ENCODE measurements around the gene TIE1. TPM values are rescaled to one million over a fixed set of nuclear protein-coding genes. Genes with fewer than 3 reads are reported as not detected.

The TIE1 gene
- total RNA-seq (2014; rRNA removed; shearing (Covaris generic)) (not detected in 2 replicates), polyA plus RNA-seq (2016; fragmentation: Nextera tagmentation; extraction: Ambion mirVana) (0.10 and 0.21 TPM in 2 replicates)

GRCh38 chr1:43300378-43301094 lies at the start of gene TIE1:
Gene TIE1, plus strand, starts transcription at chr1:43300982. Its CDS starts 90 bp downstream, at chr1:43301072.
- in situ Hi-C loops (cut with MboI), result no loop called here
- Histone ChIP-seq H3K9ac (no peak within 1 kb of the TSS), H3K79me2 (ENCODE audit: insufficient read depth) (no peaks in the 10 kb centered on the region), H3K9me3 (ENCODE audit: low read depth) (no peaks in the 10 kb centered on the region), H3K4me3 (no peak within 1 kb of the TSS), H3K27me3 (replicated peaks; ENCODE audit: insufficient read depth) (no peaks in the 10 kb centered on the region), H3K9me2 (ENCODE audit: insufficient read depth) (no peaks in the 10 kb centered on the region), H3K4me1 (ENCODE audit: insufficient read depth) (peaks cover 6% of the 10 kb centered on the region), H4K20me1 (ENCODE audit: insufficient read depth) (no peaks in the 10 kb centered on the region), H3F3A (ENCODE audit: insufficient read depth) (peaks cover 8% of the 10 kb centered on the region; the same call in 1 of the 2 replicates), H2AFZ (no peak within 1 kb of the TSS), H3K27ac (no peak within 1 kb of the TSS), H3K36me3 (ENCODE audit: low read depth) (no peaks in the 10 kb centered on the region), H3K4me2 (ENCODE audit: unreplicated experiment) (no peak within 1 kb of the TSS)
- TF ChIP-seq EZH2phosphoT487 (IDR thresholded peaks at IDR 0.05; ENCODE audit: insufficient read depth, low read depth), result no peak
- TF ChIP-seq EZH2 (IDR thresholded peaks at IDR 0.05; ENCODE audit: insufficient read depth, poor library complexity, severe bottlenecking), result no peak
- 82 to 83% methylated on average over 10 of the region's 10 CpGs for WGBS, 2 experiments (ENCODE audit: low coverage in 1 of 2, low lambda C conversion rate in 2 of 2, missing lambda C conversion rate in 2 of 2)
- DNase-seq, result no peak

- Histone ChIP-seq H3K9me2 (ENCODE audit: insufficient read depth) (no peaks in the 10 kb centered on the region), H3K4me3 (no peak overlapping the region), H3K9me3 (ENCODE audit: low read depth) (no peaks in the 10 kb centered on the region), H4K20me1 (ENCODE audit: insufficient read depth) (no peaks in the 10 kb centered on the region), H3K79me2 (ENCODE audit: insufficient read depth) (no peaks in the 10 kb centered on the region), H3K9ac (no peak overlapping the region), H3K27me3 (replicated peaks; ENCODE audit: insufficient read depth) (peaks cover under 1% of the 10 kb centered on the region), H3F3A (ENCODE audit: insufficient read depth) (no peaks in the 10 kb centered on the region), H2AFZ (no peak overlapping the region), H3K36me3 (ENCODE audit: low read depth) (no peaks in the 10 kb centered on the region), H3K4me1 (ENCODE audit: insufficient read depth) (no peaks in the 10 kb centered on the region), H3K27ac (no peak overlapping the region), H3K4me2 (ENCODE audit: unreplicated experiment) (no peak overlapping the region)
- 53 to 60% methylated on average over 5 of the region's 5 CpGs for WGBS, 2 experiments (ENCODE audit: low coverage in 1 of 2, low lambda C conversion rate in 2 of 2, missing lambda C conversion rate in 2 of 2)
- TF ChIP-seq EZH2phosphoT487 (IDR thresholded peaks at IDR 0.05; ENCODE audit: insufficient read depth, low read depth), result no peak
- no peak for TF ChIP-seq EZH2 (IDR thresholded peaks at IDR 0.05; ENCODE audit: insufficient read depth, poor library complexity, severe bottlenecking)
- DNase-seq, result no peak
- in situ Hi-C loops (cut with MboI), result no loop called here
Measured at GRCh38 chr1:43251024-43251423, 49.8 kb upstream of the TIE1 start.

- no peaks in the 10 kb centered on the region for H4K20me1 ChIP-seq (ENCODE audit: insufficient read depth)
- 26 to 27% methylated on average over 1 of the region's 1 CpG for WGBS, 2 experiments (ENCODE audit: low coverage in 1 of 2, low lambda C conversion rate in 2 of 2, missing lambda C conversion rate in 2 of 2)
- no peak overlapping the region for H3K27ac ChIP-seq
- H3K4me1 ChIP-seq (ENCODE audit: insufficient read depth), result no peaks in the 10 kb centered on the region
- no peaks in the 10 kb centered on the region for H3F3A ChIP-seq (ENCODE audit: insufficient read depth)
- H3K36me3 ChIP-seq (ENCODE audit: low read depth), result no peaks in the 10 kb centered on the region
- TF ChIP-seq EZH2phosphoT487 (IDR thresholded peaks at IDR 0.05; ENCODE audit: insufficient read depth, low read depth) (no peak), EZH2 (IDR thresholded peaks at IDR 0.05; ENCODE audit: insufficient read depth, poor library complexity, severe bottlenecking) (no peak)
- H3K4me2 ChIP-seq (ENCODE audit: unreplicated experiment), result no peak overlapping the region
- in situ Hi-C loops (cut with MboI), result no loop called here
- no peaks in the 10 kb centered on the region for H3K79me2 ChIP-seq (ENCODE audit: insufficient read depth)
- H3K9me3 ChIP-seq (ENCODE audit: low read depth), result no peaks in the 10 kb centered on the region
- no peak overlapping the region for H3K9ac ChIP-seq
- H2AFZ ChIP-seq, result no peak overlapping the region
- DNase-seq, result no peak
- H3K4me3 ChIP-seq, result no peak overlapping the region
- H3K9me2 ChIP-seq (ENCODE audit: insufficient read depth), result no peaks in the 10 kb centered on the region
- H3K27me3 ChIP-seq (replicated peaks; ENCODE audit: insufficient read depth), result peaks cover 4% of the 10 kb centered on the region
Measured at GRCh38 chr1:43252225-43252624, 48.6 kb upstream of the TIE1 start.

- no peak for TF ChIP-seq EZH2 (IDR thresholded peaks at IDR 0.05; ENCODE audit: insufficient read depth, poor library complexity, severe bottlenecking)
- in situ Hi-C loops (cut with MboI), result no loop called here
Measured at GRCh38 chr1:43253173-43253572, 47.6 kb upstream of the TIE1 start.

More at GRCh38 chr1:43253173-43253572, 47.6 kb upstream of the TIE1 start:
- Histone ChIP-seq H4K20me1 (ENCODE audit: insufficient read depth) (no peaks in the 10 kb centered on the region), H3K79me2 (ENCODE audit: insufficient read depth) (no peaks in the 10 kb centered on the region), H3K9ac (no peak overlapping the region), H3K27me3 (replicated peaks; ENCODE audit: insufficient read depth) (peaks cover 4% of the 10 kb centered on the region), H3F3A (ENCODE audit: insufficient read depth) (no peaks in the 10 kb centered on the region), H3K9me3 (ENCODE audit: low read depth) (no peaks in the 10 kb centered on the region), H3K27ac (no peak overlapping the region), H3K4me1 (ENCODE audit: insufficient read depth) (no peaks in the 10 kb centered on the region), H3K9me2 (ENCODE audit: insufficient read depth) (no peaks in the 10 kb centered on the region), H3K36me3 (ENCODE audit: low read depth) (no peaks in the 10 kb centered on the region), H2AFZ (no peak overlapping the region), H3K4me2 (ENCODE audit: unreplicated experiment) (no peak overlapping the region), H3K4me3 (no peak overlapping the region)
- 78 to 84% methylated on average over 4 of the region's 4 CpGs for WGBS, 2 experiments (ENCODE audit: low coverage in 1 of 2, low lambda C conversion rate in 2 of 2, missing lambda C conversion rate in 2 of 2)
- DNase-seq, result no peak
